A549 (cell line): Measurements from ENCODE around the gene WWP2. TPM values are rescaled to one million over a fixed set of nuclear protein-coding genes. Genes with fewer than 3 reads are reported as not detected.

Experiments used
- ATAC-seq, 2 experiments: fragments of 200-7000 bp in 1 of 2; fragments of >200 bp in 1 of 2; cut with Nextera tagmentation in 1 of 2; cut with Tn5 transposase in 1 of 2; 3 replicates each; pipeline versions ENCODE4 v1.8.0 to v1.9.1; 2018 to 2020; ENCODE audit warnings: mild to moderate bottlenecking in 1 of 2, moderate library complexity in 1 of 2
- CTCF ChIA-PET: fragments of 300-600 bp; sonication (Branson Sonifier 250); formaldehyde crosslinking; extraction: SDS; loops from one replicate; lab custom pipeline; 2021; ENCODE audit warnings: antibody characterized with exemption, inconsistent platforms; lab: Yijun Ruan, JAX
- POLR2A ChIA-PET: fragments of 350-600 bp; formaldehyde crosslinking; extraction: SDS; loops from one replicate; lab custom pipeline; 2021; ENCODE audit warnings: antibody characterized with exemption, inconsistent platforms; lab: Yijun Ruan, JAX
- DNase-seq, 2 experiments: peaks; one replicate each; pipeline versions ENCODE4 v3.0.0 to v3.0.0-alpha.2; 2011 to 2016; ENCODE audit warnings: low read depth in 1 of 2, low spot score in 1 of 2
- FAIRE-seq: peaks from 2 replicates; lab custom pipeline; 2011; peaks lifted over from hg19 to GRCh38; lab: Jason Lieb, UNC
- H3K27ac ChIP-seq, 2 experiments: fragments of >200 bp; sonication (Bioruptor Twin); formaldehyde crosslinking; 3 replicates each; pipeline ENCODE4 v1.5.1; 2016 to 2017
- H3K4me1 ChIP-seq: fragments of >200 bp; sonication (Bioruptor Twin); formaldehyde crosslinking; 3 replicates; pipeline ENCODE4 v1.6.1; 2016
- H3K4me2 ChIP-seq: fragments of >200 bp; sonication (Bioruptor Twin); formaldehyde crosslinking; 3 replicates; pipeline ENCODE4 v1.6.1; 2016
- H3K4me3 ChIP-seq: fragments of >200 bp; sonication (Bioruptor Twin); formaldehyde crosslinking; 3 replicates; pipeline ENCODE4 v1.5.1; 2016
- H3K9me3 ChIP-seq: fragments of >200 bp; sonication (Bioruptor Twin); formaldehyde crosslinking; 3 replicates; pipeline ENCODE4 v1.6.1; 2016
- BCL3 ChIP-seq: fragments of >200 bp; sonication (Bioruptor Twin); formaldehyde crosslinking; IDR thresholded peaks from 3 replicates; pipeline ENCODE4 v1.6.1; 2016
- BHLHE40 ChIP-seq: IDR thresholded peaks from 2 replicates; pipeline ENCODE4 v1.6.1; 2012; ENCODE audit warnings: low read depth, low read length, inconsistent platforms
- EHMT2 ChIP-seq: fragments of 200-600 bp; sonication (generic); IDR thresholded peaks from 2 replicates; pipeline ENCODE4 v1.6.1; 2016; ENCODE audit warnings: antibody characterized with exemption, low read depth, mild to moderate bottlenecking, moderate library complexity
- ESRRA ChIP-seq: fragments of 150-350 bp; IDR thresholded peaks from 2 replicates; pipeline ENCODE4 v1.6.1; 2014; ENCODE audit warnings: mild to moderate bottlenecking, low read length, borderline replicate concordance
- FOXS1 ChIP-seq: fragments of 250-450 bp; sonication (Bioruptor Pico); IDR thresholded peaks from 2 replicates; pipeline ENCODE4 v1.5.0; 2020; ENCODE audit warnings: mild to moderate bottlenecking, moderate library complexity
- GATA3 ChIP-seq: IDR thresholded peaks from 2 replicates; pipeline ENCODE4 v1.6.1; 2012; ENCODE audit warnings: borderline replicate concordance
- HDAC2 ChIP-seq: fragments of 200-600 bp; sonication (generic); IDR thresholded peaks from 2 replicates; pipeline ENCODE4 v1.6.1; 2016
- HOXB13 ChIP-seq: fragments of 250-450 bp; sonication (Bioruptor Pico); IDR thresholded peaks from 2 replicates; pipeline ENCODE4 v1.5.0; 2020; ENCODE audit warnings: low read depth, mild to moderate bottlenecking, moderate library complexity
- MAFK ChIP-seq: fragments of 450-650 bp; IDR thresholded peaks from 2 replicates; pipeline ENCODE4 v1.6.1; 2014; ENCODE audit not compliant: partially characterized antibody
- MAZ ChIP-seq: fragments of 150-350 bp; IDR thresholded peaks from 2 replicates; pipeline ENCODE4 v1.6.1; 2014; ENCODE audit warnings: antibody characterized with exemption, low read depth, low read length, borderline replicate concordance
- MYC ChIP-seq: IDR thresholded peaks from 2 replicates; pipeline ENCODE4 v1.6.1; 2012; ENCODE audit warnings: mild to moderate bottlenecking, inconsistent platforms, low read length, improper control_type of control experiment, borderline replicate concordance
- NFE2L2 ChIP-seq: fragments of 150-350 bp; conservative IDR thresholded peaks from 2 replicates; pipeline ENCODE4 v1.6.1; 2014; ENCODE audit warnings: low read length
- PBX3 ChIP-seq: IDR thresholded peaks from 2 replicates; pipeline ENCODE4 v1.6.1; 2012
- POLR2A ChIP-seq: IDR thresholded peaks from 2 replicates; pipeline ENCODE4 v1.6.1; 2012; ENCODE audit warnings: mild to moderate bottlenecking, low read length
- POLR2AphosphoS2 ChIP-seq: conservative IDR thresholded peaks from 2 replicates; pipeline ENCODE4 v1.6.1; 2012; ENCODE audit warnings: low read length, improper control_type of control experiment, inconsistent platforms
- RARB ChIP-seq: fragments of 250-450 bp; sonication (Bioruptor Pico); IDR thresholded peaks from 2 replicates; pipeline ENCODE4 v1.8.0; 2021; ENCODE audit warnings: mild to moderate bottlenecking, moderate library complexity
- RNF2 ChIP-seq: fragments of 200-600 bp; sonication (generic); IDR thresholded peaks from 2 replicates; pipeline ENCODE4 v1.6.1; 2016; ENCODE audit warnings: low read depth, mild to moderate bottlenecking, antibody characterized with exemption, moderate library complexity, borderline replicate concordance
- SMC3 ChIP-seq: fragments of >200 bp; sonication (Bioruptor Twin); formaldehyde crosslinking; IDR thresholded peaks from 3 replicates; pipeline ENCODE4 v1.6.1; 2018; ENCODE audit warnings: inconsistent platforms
- SREBF2 ChIP-seq: fragments of 450-650 bp; IDR thresholded peaks from 2 replicates; pipeline ENCODE4 v1.6.1; 2014; ENCODE audit warnings: mild to moderate bottlenecking, moderate library complexity
- TP53 ChIP-seq: fragments of 250-450 bp; sonication (Bioruptor Pico); IDR thresholded peaks from 2 replicates; pipeline ENCODE4 v1.5.0; 2021; ENCODE audit warnings: mild to moderate bottlenecking, moderate library complexity
- WGBS: methylation state at CpG from one replicate; pipeline ENCODE4 v1.1.6; 2017; ENCODE audit errors: missing lambda C conversion rate; 5-methylcytosine and 5-hydroxymethylcytosine counted together
- polyA plus RNA-seq, 4 experiments: library from polyadenylated mRNA; depleted of rRNA in 3 of 4; stranded (reverse); fragments of >200 nt; fragmentation: RNase III in 1 of 4; extraction: RNeasy Plus Mini Kit Qiagen cat#74134 plus additional on column Dnase treatment in 1 of 4; gene quantifications; 2 replicates in 3 of 4; 3 replicates in 1 of 4; pipeline ENCODE4 v1.2.3, GENCODE V29; 2011 to 2017
- TF ChIP-seq, protein P1 (sequence below): fragments of 150-350 bp; IDR thresholded peaks from 2 replicates; pipeline ENCODE4 v1.6.1; 2014; ENCODE audit warnings: low read depth, mild to moderate bottlenecking, low read length

The WWP2 gene
- polyA plus RNA-seq, 2 of the 4 experiments (the other 2 are of a cell fraction), result 16.1 to 16.2 TPM

DNA sequence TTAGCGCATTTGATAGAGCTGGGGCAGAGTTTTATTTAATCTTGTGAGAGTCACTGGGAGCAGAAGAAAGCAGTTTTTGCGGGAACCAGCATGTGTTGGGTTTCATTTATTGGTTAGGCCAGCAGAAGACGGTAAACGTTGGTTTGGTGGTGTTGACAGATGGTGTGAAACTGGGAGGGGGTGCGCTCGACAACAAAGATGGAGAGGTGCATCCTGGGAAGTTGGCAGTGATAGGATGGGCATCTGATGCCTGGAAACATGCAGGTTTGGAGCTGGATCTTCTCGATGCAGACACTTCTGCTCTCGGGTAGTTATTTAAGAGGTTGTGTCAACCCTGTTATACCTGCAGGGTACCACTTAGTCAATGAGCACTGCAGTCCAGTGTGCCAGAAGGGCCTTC is 164.1 kb downstream of the WWP2 start:
- ChIA-PET POLR2A (no interaction called here), CTCF (interaction anchor here (0.9 to 17.7 kb wide), 6 partner anchors 13 to 134 kb away, joined by 3 to 288 read pairs (median 5); no protein-coding TSS in a partner anchor)
- Histone ChIP-seq H3K4me2 (no peak overlapping the region), H3K27ac (no peak overlapping the region), H3K4me1 (no peaks in the 10 kb centered on the region), H3K4me3 (no peak overlapping the region), H3K9me3 (no peaks in the 10 kb centered on the region)
- ATAC-seq (no peak), FAIRE-seq (no peak), DNase-seq (no peak)
- no peak for TF ChIP-seq GATA3
- no peak for TF ChIP-seq EHMT2
- WGBS, result 88% methylated on average over 8 of the region's 8 CpGs

- POLR2A ChIA-PET, result no interaction called here
Measured at GRCh38 chr16:69927056-69927757, 165.1 kb downstream of the WWP2 start.

DNA sequence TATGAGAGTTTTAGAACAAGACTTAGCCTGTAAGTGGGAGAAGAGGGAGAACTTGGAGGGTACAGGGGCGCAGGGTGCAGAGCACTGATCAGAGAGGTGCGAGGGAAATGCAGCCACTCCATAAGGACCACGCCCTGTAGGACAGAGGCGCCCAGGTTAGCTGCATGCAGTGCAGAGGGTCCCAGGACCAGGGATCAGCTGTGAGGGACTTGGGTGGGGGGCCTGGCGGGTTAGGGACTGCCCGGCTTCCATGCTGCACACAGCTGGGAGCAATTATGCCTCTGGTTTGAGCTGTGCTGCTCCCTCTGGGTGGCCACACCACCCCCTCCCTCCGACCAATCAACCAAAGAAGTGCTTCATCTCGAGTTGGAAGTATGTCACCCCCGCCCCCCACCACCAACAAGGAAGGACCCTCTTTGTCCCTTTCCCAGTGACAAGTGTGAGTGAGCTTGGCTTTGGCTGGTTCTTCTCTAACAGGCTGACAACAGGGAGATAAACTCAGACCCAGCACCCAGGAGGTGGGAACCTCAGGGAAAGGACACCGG is 166.8 kb downstream of the WWP2 start:
- ChIA-PET CTCF (interaction anchor here (0.6 to 17.7 kb wide), 15 partner anchors 10 to 141 kb away, joined by 3 to 288 read pairs (median 9); no protein-coding TSS in a partner anchor), POLR2A (no interaction called here)
- H3K27ac ChIP-seq, result no peak overlapping the region
- H3K9me3 ChIP-seq, result no peaks in the 10 kb centered on the region
- TF ChIP-seq EHMT2 (no peak), NFE2L2 (no peak), HDAC2 (no peak), FOXS1 (CRISPR knock-in tag) (no peak)
- no peaks in the 10 kb centered on the region for H3K4me1 ChIP-seq
- H3K4me2 ChIP-seq, result no peak overlapping the region
- DNase-seq, result no peak
- WGBS, result 94% methylated on average over 8 of the region's 10 CpGs
- H3K4me3 ChIP-seq, result no peak overlapping the region
- ATAC-seq, result no peak
- FAIRE-seq, result no peak

More at GRCh38 chr16:69927056-69927757, 165.1 kb downstream of the WWP2 start:
- TF ChIP-seq MAZ (no peak), POLR2A (no peak), MYC (no peak), HOXB13 (no peak), ESRRA (no peak), TP53 (CRISPR knock-in tag) (no peak), PBX3 (no peak), BHLHE40 (no peak), SREBF2 (no peak), EHMT2 (no peak), SMC3 (no peak), BCL3 (no peak), POLR2AphosphoS2 (no peak), RNF2 (no peak), RARB (CRISPR knock-in tag) (no peak), MAFK (no peak)
- TF ChIP-seq, protein P1, sequence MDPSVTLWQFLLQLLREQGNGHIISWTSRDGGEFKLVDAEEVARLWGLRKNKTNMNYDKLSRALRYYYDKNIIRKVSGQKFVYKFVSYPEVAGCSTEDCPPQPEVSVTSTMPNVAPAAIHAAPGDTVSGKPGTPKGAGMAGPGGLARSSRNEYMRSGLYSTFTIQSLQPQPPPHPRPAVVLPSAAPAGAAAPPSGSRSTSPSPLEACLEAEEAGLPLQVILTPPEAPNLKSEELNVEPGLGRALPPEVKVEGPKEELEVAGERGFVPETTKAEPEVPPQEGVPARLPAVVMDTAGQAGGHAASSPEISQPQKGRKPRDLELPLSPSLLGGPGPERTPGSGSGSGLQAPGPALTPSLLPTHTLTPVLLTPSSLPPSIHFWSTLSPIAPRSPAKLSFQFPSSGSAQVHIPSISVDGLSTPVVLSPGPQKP, result no peak
- Histone ChIP-seq H3K4me2 (no peak overlapping the region), H3K27ac (no peak overlapping the region), H3K9me3 (no peaks in the 10 kb centered on the region), H3K4me1 (no peaks in the 10 kb centered on the region), H3K4me3 (no peak overlapping the region)
- ATAC-seq (no peak), FAIRE-seq (no peak), DNase-seq (no peak)
- CTCF ChIA-PET, result interaction anchor here (0.9 to 17.7 kb wide), 5 partner anchors 13 to 172 kb away, joined by 3 to 288 read pairs (median 3); partner anchors contain the start of gene NOB1
- WGBS, result 82% methylated on average over 16 of the region's 17 CpGs
